Measurements from ENCODE around the gene NARF. TPM values are rescaled to one million over a fixed set of nuclear protein-coding genes. Genes with fewer than 3 reads are reported as not detected.

The NARF gene
- total RNA-seq, 1 donor from 2014 or later, result 69.2 TPM

DNA sequence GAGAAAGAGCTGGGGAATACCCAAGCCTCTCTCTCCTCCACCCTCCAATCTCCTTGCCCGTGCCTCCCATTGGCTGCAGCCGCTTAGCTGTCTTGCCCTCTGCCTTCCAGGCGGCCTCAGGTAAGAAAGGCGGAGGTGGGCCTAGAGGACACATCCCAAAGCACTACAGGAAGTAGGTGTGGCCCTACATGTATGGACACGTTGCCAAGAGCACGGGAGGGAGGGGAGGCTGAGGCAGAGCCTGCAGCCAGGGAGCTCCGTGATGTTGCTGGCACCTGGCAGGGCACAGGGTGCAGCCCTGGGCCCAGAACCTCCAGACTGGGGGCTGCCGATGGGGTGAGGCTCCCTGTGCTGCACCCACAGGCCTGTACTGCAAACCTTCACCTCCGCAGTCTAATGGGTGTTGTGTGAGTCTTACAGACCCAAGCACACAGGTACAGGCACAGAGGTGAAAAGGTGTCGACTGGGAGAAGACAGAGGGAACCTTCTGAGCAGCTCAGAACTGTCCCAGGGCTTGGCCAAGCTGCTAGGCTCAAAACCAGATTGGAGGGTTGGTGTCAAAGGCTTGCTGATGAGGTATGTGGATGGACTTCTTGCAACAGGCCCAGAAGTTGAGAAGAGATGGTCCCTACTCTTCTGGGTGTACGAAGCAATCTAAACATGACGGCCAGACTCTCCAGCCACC lies 37.4 kb downstream of the NARF start:
- no peak for DNase-seq
- Histone ChIP-seq H3K27ac (replicated peaks) (peak overlapping the region; percentile 86), H3K27me3 (ENCODE audit: low read depth) (no peaks in the 10 kb centered on the region), H3K9me3 (replicated peaks) (no peaks in the 10 kb centered on the region), H3K4me1 (peaks cover 28% of the 10 kb centered on the region), H3K36me3 (no peaks in the 10 kb centered on the region), H3K4me3 (peak overlapping the region; percentile 68)
- intact Hi-C loops (cut with micrococcal nuclease), result loop anchor here (10.0 kb wide), 1 partner anchor 59 kb away; no protein-coding TSS in a partner anchor
- no peak for TF ChIP-seq CTCF (IDR thresholded peaks at IDR 0.05; ENCODE audit: borderline replicate concordance)

DNA sequence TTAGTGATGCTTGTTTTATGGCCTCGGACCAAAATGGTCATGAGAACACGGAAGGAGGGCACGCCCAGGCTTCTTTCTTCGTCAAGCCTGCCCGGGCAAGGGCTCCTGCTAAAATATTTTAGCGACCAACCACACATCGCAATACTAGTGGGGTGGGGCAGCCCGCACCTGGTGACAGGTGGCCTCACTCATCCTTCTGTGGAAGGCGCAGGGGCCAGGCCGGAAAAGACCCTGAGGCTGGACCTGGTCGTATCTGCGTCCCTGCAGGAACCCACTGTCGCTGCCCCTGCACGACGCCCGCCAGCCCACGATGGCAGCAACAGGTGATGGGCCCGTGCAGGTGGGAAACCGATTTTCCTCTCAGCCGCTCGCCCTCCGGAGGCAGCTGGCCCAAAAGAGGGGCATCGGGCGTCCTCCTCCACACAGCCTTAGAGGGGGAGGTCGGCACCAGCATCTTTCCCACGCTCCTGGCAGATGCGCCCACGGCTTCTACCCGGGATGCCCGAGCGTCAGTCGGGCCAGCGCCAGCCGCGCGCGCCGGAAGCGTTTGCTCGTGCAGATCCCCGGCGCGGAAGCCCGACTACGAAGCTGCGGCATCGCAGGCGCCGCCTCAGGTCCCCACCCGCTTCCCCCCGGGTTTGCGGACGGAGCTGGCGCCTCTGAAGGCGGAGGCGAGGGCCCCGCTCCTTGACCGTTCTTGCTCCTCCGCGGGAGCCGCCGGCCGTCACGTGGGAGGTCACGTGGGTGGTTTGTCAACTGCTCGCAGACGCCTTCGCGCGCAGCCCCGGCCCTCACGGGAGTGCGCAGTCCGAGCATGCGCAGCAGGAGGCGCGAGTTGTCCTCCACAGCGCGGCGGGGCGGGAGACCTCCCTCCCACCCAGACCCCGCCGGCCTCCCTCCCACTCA lies 38.2 kb downstream of the NARF start:
- peak; percentile 98 for DNase-seq
- Histone ChIP-seq H3K4me3 (peak overlapping the region; percentile 68), H3K4me1 (peaks cover 28% of the 10 kb centered on the region), H3K36me3 (no peaks in the 10 kb centered on the region), H3K9me3 (replicated peaks) (no peaks in the 10 kb centered on the region), H3K27me3 (ENCODE audit: low read depth) (no peaks in the 10 kb centered on the region), H3K27ac (replicated peaks) (peak overlapping the region; percentile 86)
- intact Hi-C loops (cut with micrococcal nuclease), result loop anchor here (10.0 kb wide), 1 partner anchor 58 kb away; no protein-coding TSS in a partner anchor
- TF ChIP-seq CTCF (IDR thresholded peaks at IDR 0.05; ENCODE audit: borderline replicate concordance), result no peak

DNA sequence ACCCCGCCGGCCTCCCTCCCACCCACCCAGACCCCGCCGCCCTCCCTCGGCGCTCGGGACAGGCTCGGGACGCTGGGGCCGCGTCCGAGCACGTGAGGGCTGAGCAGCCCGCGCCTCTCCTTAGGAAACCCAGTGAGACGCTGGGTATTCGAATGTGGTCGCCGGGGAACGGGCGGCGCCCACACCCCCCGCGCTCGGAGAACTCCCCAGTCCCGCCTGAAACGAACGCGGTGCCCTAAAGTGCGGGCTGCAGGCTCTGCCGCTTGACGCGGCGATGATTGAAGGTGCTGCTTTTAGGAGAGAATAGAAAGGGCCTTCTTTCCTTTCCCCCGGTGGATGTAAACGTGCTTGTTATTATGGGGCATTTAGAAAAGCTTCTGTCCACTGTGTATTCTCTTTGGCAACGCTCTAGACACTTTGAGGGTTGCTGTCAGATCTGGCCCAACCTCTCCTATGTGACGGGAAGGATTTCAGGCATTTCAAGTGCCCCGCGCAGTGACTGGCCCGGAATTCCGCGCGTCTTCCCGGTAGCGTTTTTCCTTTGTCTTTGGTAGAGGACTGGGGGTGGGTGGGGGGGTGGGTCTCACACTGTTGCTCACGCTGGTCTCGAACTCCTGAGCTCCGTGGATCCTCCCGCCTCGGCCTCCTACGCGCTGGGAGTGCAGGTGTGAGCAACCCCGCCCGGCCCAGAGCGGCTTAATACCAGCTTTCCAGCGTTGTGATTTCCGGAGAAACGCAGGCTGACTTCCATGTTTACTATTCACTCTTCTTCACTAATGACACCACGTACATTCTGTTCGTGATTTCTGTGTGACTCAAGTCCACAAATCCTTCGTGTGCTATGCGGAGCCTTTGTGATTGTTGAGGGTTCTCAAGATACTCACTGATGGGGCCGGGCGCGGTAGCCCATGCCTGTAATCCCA lies 39.2 kb downstream of the NARF start:
- DNase-seq, result no peak
- H3K27ac ChIP-seq (replicated peaks), result peak overlapping the region; percentile 86
- no peaks in the 10 kb centered on the region for H3K9me3 ChIP-seq (replicated peaks)
- intact Hi-C loops (cut with micrococcal nuclease), result loop anchor here (10.0 kb wide), 1 partner anchor 57 kb away; no protein-coding TSS in a partner anchor
- H3K4me1 ChIP-seq, result peaks cover 28% of the 10 kb centered on the region
- no peaks in the 10 kb centered on the region for H3K27me3 ChIP-seq (ENCODE audit: low read depth)
- H3K4me3 ChIP-seq, result peak overlapping the region; percentile 68
- no peak for TF ChIP-seq CTCF (IDR thresholded peaks at IDR 0.05; ENCODE audit: borderline replicate concordance)
- H3K36me3 ChIP-seq, result no peaks in the 10 kb centered on the region

GRCh38 chr17:82502207-82502606 lies 43.7 kb downstream of the NARF start:
- H3K27me3 ChIP-seq (ENCODE audit: low read depth), result no peaks in the 10 kb centered on the region
- no peaks in the 10 kb centered on the region for H3K36me3 ChIP-seq
- TF ChIP-seq CTCF (IDR thresholded peaks at IDR 0.05; ENCODE audit: borderline replicate concordance), result no peak
- H3K9me3 ChIP-seq (replicated peaks), result no peaks in the 10 kb centered on the region
- intact Hi-C loops (cut with micrococcal nuclease), result no loop called here
- no peak for DNase-seq
- H3K4me1 ChIP-seq, result peaks cover 9% of the 10 kb centered on the region
- no peak overlapping the region for H3K4me3 ChIP-seq
- no peak overlapping the region for H3K27ac ChIP-seq (replicated peaks)
